Midbrain (tissue), 1 donor: ENCODE data around the gene TDRKH.
"Not testable (repeated sequence)": the region's sequence is repeated elsewhere in the genome, so short reads cannot be mapped to it uniquely, and the experiment has no call there.

Experiments used
- DNase-seq: peaks from one replicate; lab custom pipeline; 2025; lab: John Stamatoyannopoulos, UW

TDRKH gene

GRCh38 chr1:151802372-151802771 is 12.1 kb upstream of the TDRKH start:
- no peak for DNase-seq

GRCh38 chr1:151801846-151802245 is 11.5 kb upstream of the TDRKH start:
- no peak for DNase-seq

GRCh38 chr1:151801310-151801820 is 11.1 kb upstream of the TDRKH start:
- DNase-seq, result no peak

GRCh38 chr1:151800830-151801229 is 10.5 kb upstream of the TDRKH start:
- DNase-seq, result no peak

- no peak for DNase-seq
Measured at GRCh38 chr1:151799179-151800022, 9.1 kb upstream of the TDRKH start.

- no peak for DNase-seq
Measured at GRCh38 chr1:151798571-151798970, 8.3 kb upstream of the TDRKH start.

- no peak for DNase-seq
Measured at GRCh38 chr1:151790940-151791651, 796 bp upstream of the TDRKH start.

- no peak for DNase-seq
Measured at GRCh38 chr1:151787689-151788088, 2.6 kb downstream of the TDRKH start.

GRCh38 chr1:151783796-151784195 is 6.5 kb downstream of the TDRKH start:
- DNase-seq, result no peak

- DNase-seq, result no peak
Measured at GRCh38 chr1:151782741-151783140, 7.6 kb downstream of the TDRKH start.

- not testable (repeated sequence) for DNase-seq
Measured at GRCh38 chr1:151782026-151782425, 8.3 kb downstream of the TDRKH start.

GRCh38 chr1:151780736-151781135 is 9.6 kb downstream of the TDRKH start:
- not testable (repeated sequence) for DNase-seq

GRCh38 chr1:151779852-151780251 is 10.4 kb downstream of the TDRKH start:
- no peak for DNase-seq

GRCh38 chr1:151777317-151777716 is 13.0 kb downstream of the TDRKH start:
- DNase-seq, result no peak

- no peak for DNase-seq
Measured at GRCh38 chr1:151776665-151777062, 13.6 kb downstream of the TDRKH start.

GRCh38 chr1:151775894-151776664 is 14.2 kb downstream of the TDRKH start:
- DNase-seq, result no peak

GRCh38 chr1:151774256-151774922 is 15.9 kb downstream of the TDRKH start:
- DNase-seq, result no peak

GRCh38 chr1:151773702-151774101 is 16.6 kb downstream of the TDRKH start:
- DNase-seq, result no peak

- DNase-seq, result not testable (repeated sequence)
Measured at GRCh38 chr1:151769270-151769669, 21.0 kb downstream of the TDRKH start.

- DNase-seq, result not testable (repeated sequence)
Measured at GRCh38 chr1:151768351-151769066, 21.8 kb downstream of the TDRKH start.

GRCh38 chr1:151763990-151764389 is 26.3 kb downstream of the TDRKH start:
- DNase-seq, result no peak
